Heart left ventricle (tissue), 16 donors: ENCODE results near the gene SETD2. TPM values are rescaled to one million over a fixed set of nuclear protein-coding genes. Genes with fewer than 3 reads are reported as not detected.

Experiments
- ATAC-seq, 4 donors: fragments of 200-7000 bp; cut with Tn5 transposase; one replicate each; pipeline ENCODE4 v1.9.1; 2020 to 2022; ENCODE audit warnings: moderate library complexity in 4 of 4, mild to moderate bottlenecking in 3 of 4, moderate number of reproducible peaks in 1 of 4
- DNase-seq, 5 donors: peaks; one replicate each; pipeline ENCODE4 v3.0.0-alpha.2; 2020
- H3K27ac ChIP-seq, 12 donors: fragments of 200-600 bp; sonication (generic) in 4 of 12; one replicate each; pipeline versions ENCODE4 v1.5.0 to v1.8.0; 2016 to 2022; ENCODE audit warnings: mild to moderate bottlenecking in 2 of 12
- H3K27me3 ChIP-seq, 9 donors: fragments of 200-600 bp; sonication (generic) in 2 of 9; one replicate each; pipeline versions ENCODE4 v1.5.1 to v1.8.0; 2016 to 2022; ENCODE audit warnings: mild to moderate bottlenecking in 3 of 9
- H3K36me3 ChIP-seq, 9 donors: fragments of 200-600 bp; sonication (generic) in 2 of 9; one replicate each; pipeline versions ENCODE4 v1.5.0 to v1.8.0; 2018 to 2022; ENCODE audit warnings: mild to moderate bottlenecking in 2 of 9
- H3K4me1 ChIP-seq, 12 donors: fragments of 200-600 bp; sonication (generic) in 4 of 12; one replicate each; pipeline versions ENCODE4 v1.5.0 to v1.8.0; 2016 to 2022; ENCODE audit warnings: mild to moderate bottlenecking in 3 of 12
- H3K4me3 ChIP-seq, 12 donors: fragments of 200-600 bp; sonication (generic) in 4 of 12; one replicate each; pipeline versions ENCODE4 v1.5.0 to v1.8.0; 2017 to 2022; ENCODE audit warnings: mild to moderate bottlenecking in 9 of 12, moderate library complexity in 4 of 12
- H3K9me3 ChIP-seq, 12 donors: fragments of 200-600 bp; sonication (generic) in 4 of 12; one replicate each; pipeline versions ENCODE4 v1.5.0 to v1.8.0; 2016 to 2022; ENCODE audit warnings: mild to moderate bottlenecking in 1 of 12
- POLR2A ChIP-seq, 2 donors: fragments of 450-650 bp; IDR thresholded peaks; one replicate each; pipeline ENCODE4 v1.6.1; 2017; ENCODE audit warnings: antibody characterized with exemption in 2 of 2, mild to moderate bottlenecking in 2 of 2, moderate library complexity in 2 of 2
- WGBS, 4 donors: extraction: QIAGEN DNeasy Blood & Tissue Kit in 2 of 4; methylation state at CpG; one replicate each; pipeline versions ENCODE4 v1.1.5 to v1.1.7; 2013 to 2018; 5-methylcytosine and 5-hydroxymethylcytosine counted together
- intact Hi-C, 10 donors: fragments of 100-400 bp; cut with DNase I; formaldehyde crosslinking; loops; one replicate each; pipeline versions ENCODE4 v1.11.1 to v1.14.2; 2022
- polyA plus RNA-seq, 2 donors: library from polyadenylated mRNA; stranded (reverse); fragments of 200-250 nt; gene quantifications; one replicate each; pipeline ENCODE4 v1.2.3, GENCODE V29; 2013
- total RNA-seq, 9 donors: library from RNA; depleted of rRNA in 2 of 9; stranded (reverse); fragments of >200 nt in 2 of 9; fragmentation: NEBNext Ultra II Directional in 3 of 9; extraction: Animal tissue kit (Norgen Biotek cat#: 25700) in 3 of 9; gene quantifications; one replicate each; pipeline versions ENCODE4 v1.1.0 to v1.2.4, GENCODE V29; 2016 to 2023
- TF ChIP-seq, protein P1 (sequence below), 12 donors: fragments of 200-600 bp; sonication (generic) in 4 of 12; IDR thresholded peaks; one replicate each; pipeline versions ENCODE4 v1.5.0 to v1.8.0; 2018 to 2022; ENCODE audit warnings: antibody characterized with exemption in 12 of 12, mild to moderate bottlenecking in 5 of 12
- donor health status: ischemic (EF 13 %, LVEDD 7.1; RV severe dilation, severe dysfunction).
- donor health status: healthy with polysubstance abuse.
- donor health status: DM: no; HTN: yes; CAD: no.
- donor health status: DM: no; HTN: no; CAD: no.
- donor health status: ischemic (EF 25% LVEDD 6.9; RV normal size, moderate dysfunction).
- donor health status: ischemic (EF 25% LVEDD 5.7; RV mildly dilated, moderate dysfunction).
- donor health status: healthy.
- donor health status: DM: yes; HTN: yes; CAD: no.
- donor health status: ischemic (EF 35%, LVEDD 5.7; RV mildly dilated, moderate dysfunction).
- donor health status: nonischemic (EF 11% LVEDD 7.7; RV severe dilation, severe dysfunction).
- donor health status: DM: yes; HTN: yes; CAD: no.
- donor health status: PGD.
- donor health status: ischemic (EF 29% LVEDD 5.4; RV normal size, mild dysfunction).
- donor health status: nonischemic (EF 23%, LVEDD 6.1; RV moderate dilation, normal function).

The SETD2 gene
- total and polyA plus RNA-seq, 11 donors, result 9.0 to 34.1 (median 29.9) TPM

DNA sequence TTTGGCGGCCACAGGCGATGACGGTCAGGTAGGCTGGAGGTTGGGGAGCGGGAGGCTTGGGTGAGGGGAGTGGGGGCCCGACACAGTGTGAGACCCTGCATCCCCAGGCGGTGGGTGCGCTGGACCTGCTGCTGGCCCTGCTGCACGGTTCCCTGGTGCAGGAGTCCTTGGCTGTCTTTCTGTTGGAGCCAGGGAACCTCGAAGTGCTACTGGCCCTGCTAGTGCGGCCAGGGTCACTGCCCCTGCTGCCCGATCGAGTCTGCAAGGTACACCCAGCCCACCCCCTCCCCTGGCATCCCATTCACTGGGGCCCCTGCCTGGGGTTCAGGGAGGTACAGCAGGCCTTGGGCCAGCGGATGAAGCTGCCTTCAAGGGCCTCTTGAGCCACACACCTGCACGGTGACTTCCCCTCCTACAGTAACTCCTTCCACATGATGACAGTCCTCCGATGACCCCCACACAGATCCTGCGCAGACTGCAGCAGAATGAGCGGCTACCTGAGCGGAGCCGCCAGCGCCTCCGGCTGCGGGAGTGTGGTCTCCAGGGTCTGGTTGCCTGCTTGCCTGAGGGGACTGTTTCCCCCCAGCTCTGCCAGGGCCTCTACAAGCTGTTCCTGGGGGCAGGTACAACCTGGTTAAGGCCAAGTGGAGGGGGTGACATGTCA, 164.9 kb downstream of the SETD2 start:
- Histone ChIP-seq H3K4me3 (no peak overlapping the region), H3K9me3 (no peaks in the 10 kb centered on the region), H3K27me3 (no peaks in the 10 kb centered on the region), H3K36me3 (peaks cover 0 to 88% (median 32%) of the 10 kb centered on the region in 9 donors), H3K4me1 (peaks cover 0 to 13% (median 0%) of the 10 kb centered on the region in 12 donors), H3K27ac (no peak overlapping the region)
- peak in 3 of 5 donors; percentile 6 to 55 (median 17) for DNase-seq
- peak in 1 of 4 donors; percentile 1 for ATAC-seq
- TF ChIP-seq, protein P1, sequence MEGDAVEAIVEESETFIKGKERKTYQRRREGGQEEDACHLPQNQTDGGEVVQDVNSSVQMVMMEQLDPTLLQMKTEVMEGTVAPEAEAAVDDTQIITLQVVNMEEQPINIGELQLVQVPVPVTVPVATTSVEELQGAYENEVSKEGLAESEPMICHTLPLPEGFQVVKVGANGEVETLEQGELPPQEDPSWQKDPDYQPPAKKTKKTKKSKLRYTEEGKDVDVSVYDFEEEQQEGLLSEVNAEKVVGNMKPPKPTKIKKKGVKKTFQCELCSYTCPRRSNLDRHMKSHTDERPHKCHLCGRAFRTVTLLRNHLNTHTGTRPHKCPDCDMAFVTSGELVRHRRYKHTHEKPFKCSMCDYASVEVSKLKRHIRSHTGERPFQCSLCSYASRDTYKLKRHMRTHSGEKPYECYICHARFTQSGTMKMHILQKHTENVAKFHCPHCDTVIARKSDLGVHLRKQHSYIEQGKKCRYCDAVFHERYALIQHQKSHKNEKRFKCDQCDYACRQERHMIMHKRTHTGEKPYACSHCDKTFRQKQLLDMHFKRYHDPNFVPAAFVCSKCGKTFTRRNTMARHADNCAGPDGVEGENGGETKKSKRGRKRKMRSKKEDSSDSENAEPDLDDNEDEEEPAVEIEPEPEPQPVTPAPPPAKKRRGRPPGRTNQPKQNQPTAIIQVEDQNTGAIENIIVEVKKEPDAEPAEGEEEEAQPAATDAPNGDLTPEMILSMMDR (IDR thresholded peaks at IDR 0.05), result peak in 2 of 12 donors; percentile 4 to 18
- no peak for TF ChIP-seq POLR2A (IDR thresholded peaks at IDR 0.05)
- intact Hi-C loops, result loop anchor here (1.0 to 10.0 kb wide), 5 partner anchors 76 to 297 kb away; partner anchors contain the start of gene TMIE (in 4 of the 10)
- 86 to 88% (median 87%) methylated on average over 19 to 22 of the region's 22 CpGs for WGBS, 4 donors

- Histone ChIP-seq H3K36me3 (peaks cover 0 to 88% (median 28%) of the 10 kb centered on the region in 9 donors), H3K9me3 (no peaks in the 10 kb centered on the region), H3K27ac (no peak overlapping the region), H3K4me3 (no peak overlapping the region), H3K4me1 (peaks cover 0 to 13% (median 0%) of the 10 kb centered on the region in 12 donors), H3K27me3 (no peaks in the 10 kb centered on the region)
- intact Hi-C loops, result loop anchor here (1.0 to 10.0 kb wide), 5 partner anchors 75 to 296 kb away; partner anchors contain the start of gene TMIE (in 4 of the 10)
- TF ChIP-seq POLR2A (IDR thresholded peaks at IDR 0.05), result no peak
- TF ChIP-seq, protein P1 (IDR thresholded peaks at IDR 0.05), result peak; percentile 68 to 87 (median 80)
- DNase-seq (peak; percentile 67 to 89 (median 74)), ATAC-seq (peak; percentile 66 to 84 (median 74))
- 62 to 87% (median 69%) methylated on average over 16 to 27 of the region's 27 CpGs for WGBS, 4 donors
Observed at GRCh38 chr3:46998121-46998851, 165.6 kb downstream of the SETD2 start.

DNA sequence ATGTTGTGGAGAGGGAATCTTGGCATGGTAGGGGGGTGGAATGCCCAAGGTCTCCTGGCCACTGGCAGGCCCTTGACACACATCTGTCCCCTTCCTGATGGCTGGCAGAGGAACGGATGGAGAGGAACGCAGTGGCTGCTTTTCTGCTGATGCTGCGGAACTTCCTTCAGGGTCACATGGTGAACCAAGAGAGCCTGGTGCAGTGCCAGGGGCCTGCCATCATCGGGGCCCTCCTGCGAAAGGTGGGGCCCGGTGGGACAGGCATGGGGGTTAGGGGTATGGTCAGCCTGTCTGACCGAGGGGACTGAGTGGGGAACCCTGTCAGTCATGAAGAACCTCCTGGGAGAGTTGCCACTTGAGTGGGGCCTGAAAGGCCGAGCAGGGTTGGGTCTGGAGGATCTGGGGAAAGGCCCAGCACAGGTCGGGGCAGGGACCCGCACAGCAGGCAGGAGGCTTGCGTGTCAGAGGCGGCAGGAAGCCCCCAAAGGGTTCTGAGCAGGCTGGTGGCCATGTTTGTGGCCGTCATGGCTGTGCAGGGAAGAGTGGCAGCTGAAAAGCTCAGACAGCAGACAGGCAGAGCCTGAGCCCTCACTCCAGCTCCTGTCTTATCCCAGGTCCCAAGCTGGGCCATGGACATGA, 166.3 kb downstream of the SETD2 start:
- Histone ChIP-seq H3K9me3 (no peaks in the 10 kb centered on the region), H3K4me1 (peaks cover 0 to 13% (median 0%) of the 10 kb centered on the region in 12 donors), H3K27me3 (no peaks in the 10 kb centered on the region), H3K4me3 (no peak overlapping the region), H3K27ac (no peak overlapping the region), H3K36me3 (peaks cover 0 to 88% (median 26%) of the 10 kb centered on the region in 9 donors)
- WGBS, 4 donors, result 87 to 93% (median 90%) methylated on average over 13 of the region's 13 CpGs
- no peak for ATAC-seq
- TF ChIP-seq, protein P1 (IDR thresholded peaks at IDR 0.05), result no peak
- no peak for TF ChIP-seq POLR2A (IDR thresholded peaks at IDR 0.05)
- intact Hi-C loops, result loop anchor here (1.0 to 10.0 kb wide), 5 partner anchors 74 to 295 kb away; partner anchors contain the start of gene TMIE (in 4 of the 10)
- DNase-seq, result peak in 2 of 5 donors; percentile 23 to 30
